ENCODE measurements around the gene SMIM24.

DNA sequence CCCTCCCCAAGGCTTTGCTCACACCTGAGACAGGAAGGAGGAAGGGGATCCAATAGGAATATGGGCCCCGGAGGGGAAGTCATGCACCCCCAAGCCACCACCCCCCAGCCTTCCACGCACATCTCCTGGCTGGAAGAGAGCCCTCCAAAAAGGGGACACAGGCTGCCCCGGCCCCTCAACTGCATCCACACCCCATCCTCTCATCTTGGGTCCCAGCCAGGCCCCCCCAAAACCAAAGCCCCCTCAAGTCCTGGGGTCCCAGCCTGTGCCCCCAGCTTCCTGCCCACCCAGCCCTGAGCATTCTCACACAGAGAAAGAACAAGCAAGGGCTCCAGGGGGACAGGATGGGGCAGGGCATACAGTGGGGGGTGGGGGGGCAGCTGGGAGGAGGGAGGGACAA lies 12.1 kb downstream of the SMIM24 start:
- TF ChIP-seq, protein P1, sequence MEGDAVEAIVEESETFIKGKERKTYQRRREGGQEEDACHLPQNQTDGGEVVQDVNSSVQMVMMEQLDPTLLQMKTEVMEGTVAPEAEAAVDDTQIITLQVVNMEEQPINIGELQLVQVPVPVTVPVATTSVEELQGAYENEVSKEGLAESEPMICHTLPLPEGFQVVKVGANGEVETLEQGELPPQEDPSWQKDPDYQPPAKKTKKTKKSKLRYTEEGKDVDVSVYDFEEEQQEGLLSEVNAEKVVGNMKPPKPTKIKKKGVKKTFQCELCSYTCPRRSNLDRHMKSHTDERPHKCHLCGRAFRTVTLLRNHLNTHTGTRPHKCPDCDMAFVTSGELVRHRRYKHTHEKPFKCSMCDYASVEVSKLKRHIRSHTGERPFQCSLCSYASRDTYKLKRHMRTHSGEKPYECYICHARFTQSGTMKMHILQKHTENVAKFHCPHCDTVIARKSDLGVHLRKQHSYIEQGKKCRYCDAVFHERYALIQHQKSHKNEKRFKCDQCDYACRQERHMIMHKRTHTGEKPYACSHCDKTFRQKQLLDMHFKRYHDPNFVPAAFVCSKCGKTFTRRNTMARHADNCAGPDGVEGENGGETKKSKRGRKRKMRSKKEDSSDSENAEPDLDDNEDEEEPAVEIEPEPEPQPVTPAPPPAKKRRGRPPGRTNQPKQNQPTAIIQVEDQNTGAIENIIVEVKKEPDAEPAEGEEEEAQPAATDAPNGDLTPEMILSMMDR (IDR thresholded peaks at IDR 0.05) = no peak
- no peak for TF ChIP-seq EZH2 (IDR thresholded peaks at IDR 0.05; ENCODE audit: borderline replicate concordance, insufficient read depth, low read depth, low read length, poor library complexity, severe bottlenecking)

Data from B cell (primary cell).